GM19035 (cell line): ENCODE results near the gene JUND.

Experiments
- ATAC-seq: cut with Tn5 transposase; IDR thresholded peaks from one replicate; pipeline ENCODE4 v1.9.1; 2021; ENCODE audit not compliant: unreplicated experiment

JUND gene

DNA sequence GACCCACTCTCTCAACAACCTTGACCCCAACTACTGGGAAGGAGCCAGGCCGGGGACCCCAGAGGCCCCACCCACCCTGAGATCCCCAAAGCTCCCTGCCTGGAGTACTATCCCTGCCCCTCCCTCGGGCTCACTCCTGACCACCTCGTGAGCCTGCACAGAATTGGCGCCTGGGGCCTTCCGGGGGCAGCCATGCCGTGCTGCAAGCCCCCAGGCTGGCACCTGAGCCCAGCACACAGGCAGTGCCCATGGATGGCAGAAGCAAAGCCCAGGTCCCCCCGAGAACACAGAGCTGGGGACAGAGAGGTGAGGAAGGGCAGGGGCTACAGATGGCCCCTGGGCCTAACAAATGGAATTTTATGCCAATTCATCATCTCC lies 27.5 kb upstream of the JUND start:
- no peak for ATAC-seq

DNA sequence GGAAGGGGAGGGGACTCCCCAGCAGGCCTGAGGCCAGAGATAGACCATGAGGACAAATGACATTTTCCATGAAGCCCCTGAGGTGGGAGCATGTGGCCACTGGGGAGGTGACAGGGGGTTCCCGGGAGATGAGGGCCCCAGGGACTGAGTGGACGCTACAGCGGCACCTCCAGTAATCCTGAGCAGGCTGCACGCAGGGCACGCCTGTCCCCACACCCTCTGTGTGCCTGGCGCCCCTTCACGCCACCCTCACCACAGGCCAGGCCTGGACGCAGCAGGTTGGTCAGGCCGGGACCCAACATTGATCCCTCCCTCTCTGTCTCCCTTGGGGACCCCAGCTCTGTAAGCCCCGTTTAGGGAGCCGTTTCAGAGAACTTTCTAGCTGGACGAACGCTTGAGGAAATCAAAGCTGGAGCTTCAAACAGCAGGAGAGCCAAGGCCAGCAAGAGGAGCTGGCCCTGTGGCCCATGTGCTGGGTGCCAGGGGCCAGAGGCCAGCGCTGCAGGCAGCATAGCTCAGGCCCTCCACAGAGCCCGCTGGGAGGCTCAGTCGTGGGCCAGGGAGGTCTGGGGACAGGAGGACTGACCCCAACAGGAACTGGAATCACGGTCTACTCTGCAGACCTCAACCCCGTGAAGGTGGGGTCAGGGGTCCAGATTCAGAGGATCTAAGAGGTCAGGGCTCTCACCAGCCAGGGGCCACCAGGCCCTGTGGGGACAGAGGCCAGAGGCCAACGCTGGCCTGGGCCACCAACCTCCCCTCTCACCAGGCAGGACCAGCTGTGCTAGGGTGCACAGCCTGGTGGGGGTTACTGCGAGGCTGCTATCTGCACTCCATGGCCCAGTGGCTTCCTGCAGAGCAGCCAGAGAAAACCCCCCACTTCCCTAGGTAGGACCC lies 26.9 kb upstream of the JUND start:
- no peak for ATAC-seq

DNA sequence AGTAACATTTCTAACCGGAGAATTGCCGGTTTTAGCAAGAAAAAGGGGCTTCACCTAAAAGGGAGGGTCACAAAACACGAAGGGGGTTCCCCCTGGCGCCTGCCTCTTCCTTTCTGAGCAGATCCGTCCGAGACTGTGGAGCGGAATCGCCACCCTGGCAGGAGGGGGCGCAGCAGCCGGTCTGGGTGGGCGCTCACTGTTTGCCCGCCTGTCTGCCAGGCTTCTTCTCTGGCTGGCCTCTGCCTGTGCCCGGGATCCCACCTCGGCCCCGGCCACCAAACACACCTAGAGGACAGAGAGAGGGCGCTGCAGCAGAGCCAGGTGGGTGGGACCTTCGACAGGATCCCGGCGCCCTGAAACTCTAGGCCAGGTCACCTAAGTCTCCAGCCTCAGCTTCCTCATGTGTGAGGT lies 25.9 kb upstream of the JUND start:
- ATAC-seq: no peak

DNA sequence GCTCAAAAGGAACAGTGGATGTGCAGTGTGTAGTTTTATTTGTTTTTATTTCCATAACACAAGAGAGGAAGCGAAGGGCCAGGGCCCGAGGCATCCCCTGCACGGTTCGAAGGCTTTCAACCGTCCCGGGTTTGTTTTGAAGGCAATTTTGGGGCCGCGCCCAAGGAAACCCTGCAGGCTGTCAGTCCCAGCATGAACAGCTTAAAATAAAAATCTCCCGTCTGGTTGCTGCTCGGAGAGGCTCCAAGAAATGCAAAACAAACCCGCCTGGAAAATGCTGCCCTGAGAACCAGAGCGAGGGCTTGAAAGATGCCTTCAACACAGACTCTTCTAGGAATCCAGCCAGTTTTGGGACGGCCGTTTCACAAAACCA lies 25.5 kb upstream of the JUND start:
- ATAC-seq: no peak

DNA sequence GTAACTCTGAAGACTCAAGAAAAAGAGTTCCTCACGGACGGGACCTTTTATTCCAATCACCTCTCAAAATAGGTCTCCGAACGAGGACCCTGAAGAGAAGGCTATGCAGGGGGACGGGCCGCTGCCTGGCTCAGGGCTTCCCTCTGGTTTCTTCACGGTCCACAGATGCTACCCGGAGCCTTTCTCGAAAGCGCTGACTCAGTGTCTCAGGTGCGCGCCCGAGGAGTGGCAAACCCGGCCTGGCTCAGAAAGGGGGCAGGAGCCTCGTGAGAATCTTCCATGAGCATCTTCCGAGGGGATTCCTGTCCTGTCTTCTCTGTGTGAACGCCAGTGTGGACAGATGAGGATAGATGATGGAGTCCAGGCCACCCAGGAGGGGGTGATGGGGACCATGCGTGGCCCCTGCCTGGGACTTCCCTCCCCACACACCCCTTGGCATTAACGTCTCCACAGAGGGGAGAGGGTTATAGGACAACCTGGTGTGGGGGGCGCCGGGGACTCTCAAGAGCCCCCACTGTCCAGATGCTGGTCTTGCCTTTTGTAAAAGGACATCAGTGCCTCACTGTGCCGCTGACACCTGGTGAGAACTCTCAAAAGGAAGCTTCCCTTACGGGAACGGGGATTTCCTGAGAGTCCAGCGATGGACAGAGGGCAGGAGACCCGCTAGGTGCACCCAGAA lies 24.9 kb upstream of the JUND start:
- ATAC-seq: no peak

DNA sequence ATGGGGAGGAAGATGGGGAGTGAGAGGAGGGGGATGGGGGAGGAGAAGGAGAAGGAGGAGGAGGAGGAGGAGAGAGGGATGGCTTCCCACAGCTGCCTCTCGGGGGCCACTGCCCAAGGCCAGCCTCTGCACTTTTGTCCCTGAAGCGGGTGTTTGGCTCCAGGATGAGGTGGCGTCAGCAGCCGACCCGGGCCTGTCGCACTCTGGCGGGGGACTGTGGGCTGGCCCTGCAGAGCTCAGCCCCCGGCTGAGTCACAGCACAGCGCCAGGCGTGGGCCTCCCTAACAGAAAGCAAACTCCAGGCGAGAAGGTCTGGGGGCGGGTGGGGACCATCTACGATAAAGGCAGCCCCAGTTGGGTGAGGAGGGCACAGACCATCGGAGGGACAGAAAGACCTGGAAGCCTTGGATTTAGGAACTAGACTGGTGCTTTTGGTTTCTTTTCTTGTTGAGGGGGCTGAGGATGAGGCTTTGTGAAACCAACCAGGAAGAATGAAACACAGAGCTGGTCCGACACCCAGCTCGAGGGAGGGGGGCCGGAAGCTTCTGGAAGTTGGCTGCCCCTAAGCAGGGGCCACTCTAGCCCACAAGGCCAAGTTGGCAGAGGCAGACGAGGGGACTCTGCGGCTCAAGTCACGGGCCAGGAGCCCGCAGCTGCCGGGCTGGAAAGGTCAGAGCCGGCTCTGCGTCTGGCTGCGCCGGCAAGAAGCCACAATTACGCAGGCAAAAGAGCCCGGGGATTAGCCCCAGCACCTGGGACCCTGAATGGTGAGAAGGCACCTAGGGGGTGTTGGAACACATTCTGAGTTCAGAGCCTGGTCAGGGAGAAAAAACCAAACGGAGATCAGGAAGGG lies 23.3 kb upstream of the JUND start:
- peak; percentile 37 for ATAC-seq

DNA sequence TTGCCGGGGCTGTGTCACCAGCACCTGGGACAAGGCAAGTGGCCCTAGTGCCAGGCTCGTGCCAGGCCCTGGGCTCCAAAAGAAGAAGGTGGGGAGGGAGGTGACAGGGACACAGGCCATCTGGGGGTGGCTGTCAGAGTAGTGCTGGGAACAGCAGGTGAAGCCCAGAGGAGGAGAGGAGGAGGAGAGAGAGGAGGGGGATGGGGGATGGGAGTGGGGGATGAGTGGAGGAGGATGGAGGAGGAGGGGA lies 22.7 kb upstream of the JUND start:
- ATAC-seq: no peak

DNA sequence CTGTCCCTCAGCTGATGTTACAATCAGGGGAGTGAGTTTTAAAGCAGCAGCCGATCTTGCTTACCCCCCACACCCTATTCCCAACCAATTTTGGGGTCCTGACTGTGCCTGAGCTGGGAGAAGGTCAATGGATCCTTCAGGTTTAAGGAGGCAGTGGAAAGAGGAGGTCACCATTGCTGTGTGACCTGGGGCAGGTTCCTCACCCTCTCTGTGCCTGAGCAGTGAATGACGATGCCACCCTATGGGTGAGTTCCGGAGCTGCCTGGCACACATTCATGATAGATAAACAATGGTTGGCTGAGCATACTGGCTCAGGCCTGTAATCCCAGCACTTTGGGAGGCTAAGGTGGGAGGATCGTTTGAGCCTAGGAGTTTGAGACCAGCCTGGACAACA lies 20.3 kb upstream of the JUND start:
- no peak for ATAC-seq

DNA sequence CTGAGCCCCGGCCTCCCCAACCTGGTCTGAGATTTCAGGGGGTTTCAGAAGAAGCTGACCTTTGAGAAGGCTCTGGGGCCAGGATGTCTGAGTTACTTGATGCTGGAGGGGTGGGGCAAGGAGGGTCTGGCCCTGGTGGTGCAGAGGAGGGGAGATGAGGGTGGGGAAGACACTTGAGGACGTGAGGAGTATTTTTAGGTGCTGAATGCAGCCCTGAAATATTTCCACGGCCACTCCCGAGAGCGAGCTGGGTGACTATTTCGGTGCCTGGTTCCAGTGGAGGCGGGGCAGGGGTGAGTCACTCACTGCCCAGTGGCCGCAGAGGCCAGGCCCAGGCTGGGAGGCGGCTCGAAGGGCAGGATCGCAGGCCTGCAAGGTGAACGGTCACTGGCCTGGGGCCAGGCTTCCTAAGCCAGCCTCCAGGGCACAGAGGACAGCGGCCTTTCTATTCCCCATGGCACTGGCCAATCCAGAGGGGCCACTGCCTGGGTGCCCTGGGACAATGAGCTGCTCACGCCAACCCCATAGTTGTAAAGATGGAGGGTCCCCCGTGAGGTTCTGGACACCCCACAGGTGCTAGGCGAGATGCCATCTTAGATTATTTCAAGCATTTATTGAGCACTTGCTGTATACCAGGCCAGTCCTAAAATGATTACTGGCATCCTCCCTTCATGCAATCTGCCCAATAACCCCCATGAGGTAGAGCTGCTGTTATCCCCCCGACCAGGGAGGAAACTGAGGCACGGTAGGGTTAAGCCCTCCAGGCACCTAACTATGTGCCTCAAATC lies 19.7 kb upstream of the JUND start:
- ATAC-seq: no peak

DNA sequence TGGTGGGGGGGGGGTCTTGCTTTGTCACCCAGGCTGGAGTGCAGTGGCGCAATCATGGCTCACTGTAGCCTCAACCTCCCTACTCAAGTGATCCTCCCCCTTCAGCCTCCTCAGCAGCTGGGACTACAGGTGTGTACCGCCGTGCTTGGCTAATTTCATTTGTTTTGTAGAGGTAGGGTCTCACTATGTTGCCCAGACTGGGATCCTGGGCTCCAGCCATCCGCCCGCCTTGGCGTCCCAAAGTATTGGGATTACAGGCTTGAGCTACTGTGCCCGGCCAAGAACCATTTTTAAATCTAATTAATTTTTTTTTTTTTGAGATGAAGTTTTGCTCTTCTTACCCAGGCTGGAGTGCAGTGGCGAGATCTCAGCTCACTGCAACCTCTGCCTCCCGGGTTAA lies 18.2 kb upstream of the JUND start:
- no peak for ATAC-seq

DNA sequence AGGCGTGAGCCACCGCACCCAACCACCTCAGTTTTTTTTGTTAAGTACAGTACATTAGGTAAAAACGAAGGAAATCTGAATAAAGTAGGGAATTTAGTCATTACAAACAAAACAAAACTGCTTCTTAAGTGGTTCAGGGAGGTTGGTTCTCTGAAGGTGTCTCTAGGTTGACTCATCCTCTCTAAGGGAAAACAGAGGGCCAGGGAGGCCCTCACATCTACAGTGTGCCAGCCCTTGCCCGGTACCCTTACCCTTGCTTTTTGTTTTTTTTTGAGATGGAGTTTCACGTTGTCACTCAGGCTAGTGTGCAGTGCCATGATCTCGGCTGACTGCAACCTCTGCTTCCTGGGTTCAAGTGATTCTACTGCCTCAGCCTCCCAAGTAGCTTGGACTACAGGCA lies 17.2 kb upstream of the JUND start:
- no peak for ATAC-seq

DNA sequence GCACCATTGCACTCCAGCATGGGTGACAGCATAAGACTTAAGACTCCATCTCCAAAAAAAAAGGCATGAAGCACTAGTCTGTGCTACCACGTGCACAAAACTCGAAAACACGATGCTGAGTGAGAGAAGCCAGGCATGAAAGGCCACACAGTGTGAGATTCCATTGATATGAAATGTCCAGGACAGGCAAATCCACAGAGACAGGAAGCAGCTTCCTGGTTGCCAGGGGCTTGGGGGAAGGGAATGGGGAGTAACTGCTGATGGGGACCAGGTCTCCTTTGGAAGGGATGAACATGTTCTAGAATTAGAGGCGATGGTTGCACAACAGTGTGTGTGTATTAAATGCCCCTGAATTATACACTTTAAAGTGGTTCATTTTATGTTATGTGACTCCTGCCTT lies 15.9 kb upstream of the JUND start:
- no peak for ATAC-seq

DNA sequence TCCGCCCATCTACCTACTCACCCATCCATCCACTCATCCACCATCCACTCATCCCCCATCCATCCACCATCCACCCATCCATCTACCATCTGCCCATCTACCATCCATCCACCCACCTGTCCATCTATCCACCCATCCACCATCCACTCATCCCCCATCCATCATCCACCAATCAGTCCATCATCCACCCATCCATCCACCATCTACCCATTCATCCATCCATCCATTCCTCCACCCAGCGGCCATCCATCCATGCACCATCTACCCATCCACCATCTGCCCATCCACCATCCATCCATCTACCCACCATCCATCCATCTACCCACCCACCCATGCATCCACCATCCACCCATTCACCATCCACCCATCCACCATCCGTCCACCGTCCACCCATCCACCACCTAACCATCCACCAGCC lies 13.6 kb upstream of the JUND start:
- no peak for ATAC-seq

DNA sequence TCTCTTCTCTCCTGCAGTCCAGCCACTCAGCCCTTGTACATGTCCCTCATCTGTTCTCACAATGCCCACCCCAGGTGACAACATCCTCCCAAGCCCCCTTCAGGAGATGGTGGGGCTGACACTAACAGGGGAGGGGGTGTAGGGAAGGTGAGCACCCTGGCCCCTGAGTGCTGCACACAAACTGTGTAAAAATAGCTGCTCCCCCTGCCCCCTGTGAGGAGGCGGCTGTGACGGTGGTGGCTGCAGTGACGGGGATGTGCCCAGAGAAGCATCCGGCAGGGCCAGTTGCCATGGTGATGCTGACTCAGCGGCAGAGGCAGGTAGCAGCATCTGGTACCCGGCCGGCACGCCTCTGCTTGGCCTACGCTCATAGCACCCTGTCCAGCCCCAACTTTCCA lies 13.0 kb upstream of the JUND start:
- ATAC-seq: no peak

DNA sequence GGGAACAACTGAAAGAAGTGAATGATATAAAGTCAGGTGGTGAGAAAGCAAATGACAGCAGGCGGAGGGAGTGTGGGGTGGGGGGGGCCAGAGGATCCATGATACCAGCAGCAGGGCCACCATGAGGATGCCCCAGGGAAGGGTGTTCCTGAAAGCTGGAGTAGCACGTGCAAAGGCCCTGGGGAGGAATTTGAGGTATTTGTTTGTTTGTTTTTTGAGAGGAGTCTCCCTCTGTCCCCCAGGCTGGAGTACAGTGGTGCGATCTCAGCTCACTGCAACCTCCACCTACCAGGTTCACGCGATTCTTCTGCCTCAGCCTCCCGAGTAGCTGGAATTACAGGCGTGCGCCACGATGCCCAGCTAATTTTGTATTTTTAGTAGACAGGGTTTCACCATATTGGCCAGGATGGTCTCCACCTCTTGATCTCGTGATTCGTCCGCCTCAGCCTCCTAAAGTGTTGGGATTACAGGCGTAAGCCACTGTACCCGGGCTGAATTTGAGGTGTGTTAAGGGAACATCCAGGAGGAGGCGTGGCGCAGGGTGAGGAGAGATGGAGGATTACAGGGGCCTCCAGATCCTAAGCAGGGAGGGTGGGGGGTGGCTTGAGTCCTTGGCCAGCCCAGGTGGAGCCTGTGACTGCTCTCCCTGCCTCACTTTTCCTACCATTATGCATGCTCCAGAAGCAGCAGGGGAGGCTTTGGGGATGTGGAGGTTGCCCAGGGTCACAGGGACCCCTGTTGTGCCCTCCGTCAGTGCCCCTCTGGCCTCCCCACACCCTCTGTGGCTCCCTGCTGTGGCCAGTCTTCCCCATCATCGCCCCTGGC lies 12.4 kb upstream of the JUND start:
- ATAC-seq: no peak

DNA sequence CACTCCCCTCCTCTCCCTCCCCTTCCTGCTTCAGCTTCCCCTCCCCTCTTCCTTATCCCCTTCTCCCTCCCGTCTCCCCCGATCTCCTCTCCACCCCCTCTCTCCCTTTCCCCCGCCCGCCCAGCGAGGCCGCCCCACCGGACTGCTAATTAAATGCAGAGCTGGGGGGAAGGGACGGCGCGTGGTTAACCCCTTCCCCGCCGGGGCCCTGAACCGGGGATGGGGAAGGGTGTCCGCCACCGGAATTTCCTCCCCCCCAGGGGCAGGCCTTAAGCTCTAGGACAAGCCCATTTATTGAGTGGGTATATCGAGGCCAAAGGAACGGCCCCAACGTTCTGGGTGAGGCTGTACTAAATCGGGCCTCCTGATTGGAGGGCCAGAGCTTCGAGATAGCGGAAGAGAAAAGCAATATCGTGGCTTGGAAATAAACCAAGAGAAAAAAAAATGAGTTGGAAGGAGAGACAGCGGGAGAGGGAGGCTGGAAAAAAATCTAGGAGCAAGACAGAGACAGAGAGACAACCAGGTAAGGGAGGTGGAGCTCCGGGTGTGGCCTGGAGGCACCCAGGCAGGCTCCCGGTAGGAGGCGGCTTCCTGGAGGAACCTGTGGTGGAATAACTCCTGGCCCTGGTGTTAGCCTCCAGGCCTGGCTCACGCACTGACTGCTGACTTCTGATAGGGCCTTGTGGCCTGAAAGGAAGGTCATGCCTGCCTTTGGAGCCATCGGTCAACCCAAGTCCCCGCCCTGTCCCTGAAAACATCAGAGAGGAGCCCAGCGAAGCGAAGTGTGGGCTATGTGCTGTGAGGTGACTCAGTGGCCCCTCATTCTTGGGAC lies 11.6 kb upstream of the JUND start:
- ATAC-seq: no peak

DNA sequence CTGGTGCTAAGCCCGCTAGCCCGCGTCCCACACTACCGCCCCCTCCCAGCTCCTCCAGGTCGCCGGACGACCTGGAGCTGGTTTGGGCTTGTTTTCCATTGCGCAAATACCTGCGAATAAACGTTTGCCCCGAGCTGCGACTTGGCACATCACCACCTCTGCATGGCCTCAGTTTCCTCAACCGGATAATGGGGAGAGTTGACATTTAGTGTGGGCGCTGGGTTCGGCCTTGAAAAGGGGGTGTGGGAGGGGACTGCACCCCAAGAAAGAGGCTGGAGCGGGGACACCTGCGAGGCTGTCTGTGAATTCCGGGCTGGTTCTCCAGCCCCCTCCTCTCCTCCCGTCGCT lies 11.0 kb upstream of the JUND start:
- no peak for ATAC-seq

DNA sequence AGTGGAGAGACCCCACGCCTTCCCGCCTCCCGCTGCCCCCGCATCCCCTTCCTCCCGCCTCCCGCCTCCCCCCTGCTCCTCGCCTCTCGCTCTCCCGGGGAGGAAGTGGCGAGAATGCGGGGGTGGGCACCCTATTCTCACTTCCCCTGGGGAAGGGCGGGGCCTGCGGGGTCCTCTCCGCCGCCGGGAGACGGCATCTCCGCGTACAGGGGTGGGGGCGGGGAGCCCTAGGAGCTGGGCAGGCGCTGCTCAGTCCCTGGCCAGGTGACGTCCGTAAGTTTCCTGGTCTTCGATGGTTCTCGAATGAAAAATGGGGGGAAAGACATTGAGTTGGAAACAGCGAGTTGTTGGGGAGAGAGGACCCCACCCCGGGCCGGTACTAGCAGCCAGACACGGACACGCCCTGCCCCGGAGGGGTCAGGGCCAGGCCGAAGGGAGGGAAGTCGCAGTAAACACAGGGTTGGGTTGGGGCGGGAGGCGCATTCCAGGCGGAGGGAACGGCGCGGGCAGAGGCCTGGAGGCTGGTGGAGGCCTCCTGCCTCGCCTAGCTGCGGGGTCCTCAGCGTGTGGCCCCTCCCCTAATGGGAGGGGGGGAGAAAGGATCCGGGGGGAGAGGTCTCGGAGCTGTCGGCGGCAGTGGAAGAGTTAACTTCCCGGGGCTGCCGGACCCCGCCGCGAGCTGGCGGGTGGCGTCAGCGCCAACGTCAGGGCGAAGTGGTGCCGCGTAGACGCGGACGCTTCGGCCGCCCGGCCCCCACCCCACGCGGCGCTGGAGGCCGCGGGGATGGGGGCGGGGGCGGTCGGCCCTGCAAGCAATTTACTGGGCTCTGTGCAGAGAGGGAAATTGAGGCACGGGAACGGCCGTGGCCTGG lies 10.4 kb upstream of the JUND start:
- peak; percentile 52 for ATAC-seq
